Activated T-cell treated with anti-CD3 and anti-CD28 coated beads, Interleukin-2, amount 50 U/mL, for 1 hour (primary cell): ENCODE measurements around the gene HSPB6.
"Not testable (repeated sequence)": the region's sequence is repeated elsewhere in the genome, so short reads cannot be mapped to it uniquely, and the experiment has no call there.

Source experiments
- DNase-seq: peaks from one replicate; pipeline ENCODE4 v3.0.0-alpha.2; 2020

The HSPB6 gene

GRCh38 chr19:35729021-35729420 is 27.8 kb downstream of the HSPB6 start:
- no peak for DNase-seq

GRCh38 chr19:35727956-35728706 is 28.7 kb downstream of the HSPB6 start:
- DNase-seq = no peak

- no peak for DNase-seq
Observed at GRCh38 chr19:35727053-35727955, 29.5 kb downstream of the HSPB6 start.

GRCh38 chr19:35725216-35725861 is 31.5 kb downstream of the HSPB6 start:
- DNase-seq = no peak

DNA sequence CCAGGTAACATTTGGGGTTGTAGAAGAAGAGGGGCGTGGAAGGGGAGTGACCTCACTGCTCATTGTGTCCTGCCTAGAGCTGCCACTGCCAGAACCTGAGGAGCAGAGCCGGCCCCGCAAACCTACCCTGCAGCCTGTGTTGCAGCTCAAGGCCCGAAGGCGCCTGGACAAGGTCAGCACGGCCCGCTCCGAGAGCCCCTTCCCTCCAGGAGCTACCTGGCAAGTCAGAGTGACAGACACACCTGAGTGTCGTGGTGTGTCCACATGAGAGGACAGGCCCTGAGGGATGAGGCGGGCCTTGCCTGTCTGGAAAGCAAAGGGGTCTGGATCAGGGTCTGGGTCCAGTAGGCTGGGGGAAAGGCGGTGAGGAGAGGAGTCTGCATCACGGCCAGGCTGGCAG is 32.3 kb downstream of the HSPB6 start:
- DNase-seq = no peak

- not testable (repeated sequence) for DNase-seq
Observed at GRCh38 chr19:35724132-35724531, 32.7 kb downstream of the HSPB6 start.

DNA sequence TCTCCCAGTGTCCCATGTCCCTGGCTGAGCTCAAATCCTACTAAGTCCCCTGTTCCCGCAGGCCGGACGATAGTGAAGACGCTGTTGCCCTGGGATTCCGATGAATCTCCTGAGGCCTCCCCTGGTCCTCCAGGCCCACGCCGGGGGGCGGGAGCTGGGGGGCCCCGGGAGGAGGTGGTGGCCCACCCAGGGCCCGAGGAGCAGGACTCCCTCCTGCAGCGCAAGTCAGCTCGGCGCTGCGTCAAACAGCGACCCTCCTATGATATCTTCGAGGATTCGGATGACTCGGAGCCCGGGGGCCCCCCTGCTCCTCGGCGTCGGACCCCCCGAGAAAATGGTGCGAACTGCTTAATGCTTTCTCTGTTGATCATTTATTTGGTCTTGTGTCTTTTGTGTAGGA is 33.2 kb downstream of the HSPB6 start:
- no peak for DNase-seq

- DNase-seq = no peak
Observed at GRCh38 chr19:35722897-35723296, 33.9 kb downstream of the HSPB6 start.

DNA sequence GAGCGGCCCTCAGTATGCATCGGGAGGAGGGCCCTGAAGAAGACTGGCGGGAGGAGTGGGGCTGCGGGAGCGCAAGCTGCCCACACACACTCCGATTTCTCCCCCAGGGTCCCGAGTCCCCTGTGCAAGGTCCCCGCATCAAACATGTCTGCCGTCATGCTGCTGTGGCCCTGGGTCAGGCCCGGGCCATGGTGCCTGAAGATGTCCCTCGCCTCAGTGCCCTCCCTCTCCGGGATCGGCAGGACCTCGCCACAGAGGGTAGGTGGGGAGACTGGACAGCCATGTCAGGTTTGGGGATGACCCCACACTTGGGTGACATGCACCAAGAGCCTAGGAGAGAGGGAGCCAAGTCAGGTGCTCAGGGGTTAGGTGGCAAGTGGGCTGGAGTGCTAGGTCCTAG is 34.4 kb downstream of the HSPB6 start:
- DNase-seq = no peak

GRCh38 chr19:35721374-35721773 is 35.5 kb downstream of the HSPB6 start:
- no peak for DNase-seq

DNA sequence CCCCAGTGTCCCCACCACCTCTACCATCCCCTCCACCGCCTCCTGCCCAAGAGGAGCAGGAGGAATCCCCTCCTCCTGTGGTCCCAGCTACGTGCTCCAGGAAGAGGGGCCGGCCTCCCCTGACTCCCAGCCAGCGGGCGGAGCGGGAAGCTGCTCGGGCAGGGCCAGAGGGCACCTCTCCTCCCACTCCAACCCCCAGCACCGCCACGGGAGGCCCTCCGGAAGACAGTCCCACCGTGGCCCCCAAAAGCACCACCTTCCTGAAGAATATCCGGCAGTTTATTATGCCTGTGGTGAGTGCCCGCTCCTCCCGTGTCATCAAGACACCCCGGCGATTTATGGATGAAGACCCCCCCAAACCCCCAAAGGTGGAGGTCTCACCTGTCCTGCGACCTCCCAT is 36.2 kb downstream of the HSPB6 start:
- DNase-seq = no peak

- no peak for DNase-seq
Observed at GRCh38 chr19:35720163-35720524, 36.7 kb downstream of the HSPB6 start.

DNA sequence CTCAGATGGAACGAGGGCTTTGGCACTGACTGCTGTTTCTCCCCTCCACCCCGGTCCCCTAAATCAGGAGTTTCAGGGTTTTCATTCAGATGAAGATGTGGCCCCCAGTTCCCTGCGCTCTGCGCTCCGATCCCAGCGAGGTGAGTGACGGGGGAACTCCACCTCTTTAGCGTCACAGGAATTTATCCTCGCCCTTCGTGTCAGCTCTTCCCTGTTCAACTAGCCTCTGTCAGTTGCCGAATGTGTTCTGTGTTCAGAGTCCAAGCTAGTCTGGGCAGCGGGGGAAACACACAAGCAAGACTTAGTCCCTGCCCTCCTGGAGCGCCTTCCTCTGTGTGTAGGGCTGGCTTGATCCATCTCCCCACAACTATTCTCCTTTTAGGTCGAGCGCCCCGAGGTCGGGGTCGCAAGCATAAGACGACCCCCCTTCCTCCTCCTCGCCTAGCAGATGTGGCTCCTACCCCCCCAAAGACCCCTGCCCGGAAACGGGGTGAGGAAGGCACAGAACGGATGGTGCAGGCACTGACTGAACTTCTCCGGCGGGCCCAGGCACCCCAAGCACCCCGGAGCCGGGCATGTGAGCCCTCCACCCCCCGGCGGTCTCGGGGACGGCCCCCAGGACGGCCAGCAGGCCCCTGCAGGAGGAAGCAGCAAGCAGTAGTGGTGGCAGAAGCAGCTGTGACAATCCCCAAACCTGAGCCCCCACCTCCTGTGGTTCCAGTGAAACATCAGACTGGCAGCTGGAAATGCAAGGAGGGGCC is 37.2 kb downstream of the HSPB6 start:
- DNase-seq = no peak

DNA sequence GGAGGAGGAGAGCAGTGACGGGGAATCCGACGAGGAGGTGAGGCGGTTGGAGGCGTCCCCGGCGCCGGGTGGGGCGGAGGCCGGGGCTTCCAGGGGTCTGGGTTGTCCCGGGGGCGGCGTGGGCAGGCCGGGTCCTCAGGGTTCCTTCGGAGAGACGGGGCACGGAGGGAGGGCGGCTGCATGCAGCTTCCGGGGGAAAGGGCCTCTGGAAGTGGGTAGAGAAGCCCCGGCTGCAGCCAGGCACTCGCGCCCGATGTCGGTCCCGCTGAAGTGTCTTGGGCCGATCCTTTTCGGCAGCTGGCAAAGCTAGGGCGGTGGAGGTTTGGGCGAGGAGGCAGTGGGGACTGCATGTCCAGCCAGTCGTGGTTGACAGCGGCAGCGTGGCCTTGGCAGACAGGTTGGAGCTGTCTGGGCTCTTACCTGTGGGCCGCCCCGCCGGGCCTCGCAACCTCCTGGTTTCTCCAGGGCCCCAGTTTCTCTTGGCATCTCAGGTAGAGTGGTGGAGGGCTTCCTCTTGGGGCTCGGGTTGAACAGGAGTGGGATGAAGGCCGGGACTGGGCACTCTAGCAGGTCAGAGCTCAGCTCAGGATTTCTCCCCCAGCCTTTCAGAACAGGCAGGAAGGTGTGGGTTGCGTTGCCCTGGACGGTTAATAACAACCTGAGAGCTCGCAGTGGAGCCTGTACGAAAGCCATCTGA is 38.3 kb downstream of the HSPB6 start:
- no peak for DNase-seq

GRCh38 chr19:35717665-35718344 is 39.0 kb downstream of the HSPB6 start, which contains the start of gene KMT2B:
TSS of gene KMT2B (plus strand) at chr19:35718003. CDS start at chr19:35718019, 16 bp downstream.
- peak; percentile 58 for DNase-seq

DNA sequence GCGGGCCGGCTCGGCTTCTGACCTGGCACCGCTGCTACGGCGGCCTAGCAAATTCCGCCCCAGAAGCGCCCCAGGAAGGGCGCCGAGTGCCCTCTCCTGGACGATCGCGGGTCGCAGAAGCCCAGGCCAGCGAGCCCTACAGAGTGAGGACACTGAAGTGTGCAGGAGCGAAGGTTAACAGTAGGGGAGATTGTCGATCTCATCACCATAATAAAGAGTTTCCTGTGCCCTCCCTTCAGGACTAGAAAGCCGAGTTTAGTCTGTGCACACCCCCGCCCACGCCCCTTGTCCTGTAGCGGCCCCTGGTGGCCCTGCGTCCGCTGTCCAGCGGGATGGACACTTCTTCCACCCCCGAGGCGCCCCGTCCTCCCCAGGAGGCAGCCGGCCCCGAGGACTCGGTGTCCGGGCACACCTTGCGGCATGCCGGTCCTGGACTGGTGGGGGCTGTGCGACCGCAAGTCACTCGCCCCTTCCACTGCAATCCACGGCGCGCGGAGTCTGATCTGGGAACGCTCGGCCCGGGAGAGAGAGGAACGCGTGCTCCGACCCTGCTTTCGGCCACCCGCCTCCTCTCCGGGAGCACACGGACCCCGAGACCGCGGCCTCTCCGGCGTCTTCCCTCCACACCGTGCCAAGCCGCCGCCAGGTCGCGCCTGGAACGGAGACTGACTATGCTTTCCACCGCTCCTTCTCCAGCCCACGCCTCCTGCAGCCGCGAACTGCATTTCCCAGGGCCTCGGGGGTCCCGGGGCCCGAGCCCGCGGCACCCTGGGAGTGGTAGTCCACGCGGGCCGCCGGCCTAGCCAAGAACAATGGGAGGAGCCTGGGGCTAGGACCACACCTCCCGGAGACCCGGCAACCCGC is 39.8 kb downstream of the HSPB6 start:
- peak; percentile 95 for DNase-seq

- peak; percentile 40 for DNase-seq
Observed at GRCh38 chr19:35715981-35716800, 40.6 kb downstream of the HSPB6 start.

DNA sequence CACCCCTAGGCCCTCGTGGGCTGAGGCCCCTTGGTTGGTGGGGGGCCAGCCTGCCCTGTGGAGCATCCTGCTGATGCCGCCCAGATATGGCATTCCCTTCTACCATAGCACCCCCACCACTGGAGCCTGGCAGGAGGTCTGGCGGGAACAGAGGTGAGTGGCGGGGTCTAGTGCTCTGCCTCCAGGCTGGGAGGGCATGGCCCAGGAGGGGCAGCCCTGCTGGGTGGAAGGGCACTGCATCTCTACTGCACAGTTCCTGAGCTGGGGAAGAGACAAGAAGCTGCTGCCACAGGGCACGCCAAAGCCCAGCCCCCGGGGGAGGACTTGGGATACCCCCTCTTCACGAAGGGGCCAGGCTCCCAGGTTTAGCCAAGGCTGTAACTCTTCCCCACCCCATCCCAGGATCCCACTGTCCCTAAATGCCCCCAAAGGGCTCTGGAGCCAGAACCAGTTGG is 41.4 kb downstream of the HSPB6 start:
- DNase-seq = no peak

GRCh38 chr19:35714601-35715354 is 42.1 kb downstream of the HSPB6 start:
- DNase-seq = no peak
